Measurements from ENCODE around the gene NFATC1.

DNA sequence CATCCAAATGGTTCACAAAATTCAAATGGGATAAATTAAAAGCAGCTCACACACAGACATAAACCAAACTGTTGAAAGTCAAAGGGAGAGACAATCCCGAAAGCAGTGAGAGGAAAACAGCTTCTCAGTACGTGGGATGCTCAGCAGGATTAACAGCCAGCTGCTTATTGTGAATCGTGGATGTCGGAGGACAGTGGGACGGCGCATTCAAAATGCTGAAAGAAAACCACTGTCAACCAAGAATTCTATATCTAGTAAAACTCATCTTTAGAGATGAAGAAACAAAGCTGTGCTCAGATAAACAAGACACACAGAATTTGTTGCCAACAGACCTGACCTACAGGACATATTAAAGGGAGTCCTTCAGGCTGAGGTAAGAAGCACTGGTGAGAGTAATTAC is 102.9 kb downstream of the NFATC1 start:
- TF ChIP-seq, protein P1, sequence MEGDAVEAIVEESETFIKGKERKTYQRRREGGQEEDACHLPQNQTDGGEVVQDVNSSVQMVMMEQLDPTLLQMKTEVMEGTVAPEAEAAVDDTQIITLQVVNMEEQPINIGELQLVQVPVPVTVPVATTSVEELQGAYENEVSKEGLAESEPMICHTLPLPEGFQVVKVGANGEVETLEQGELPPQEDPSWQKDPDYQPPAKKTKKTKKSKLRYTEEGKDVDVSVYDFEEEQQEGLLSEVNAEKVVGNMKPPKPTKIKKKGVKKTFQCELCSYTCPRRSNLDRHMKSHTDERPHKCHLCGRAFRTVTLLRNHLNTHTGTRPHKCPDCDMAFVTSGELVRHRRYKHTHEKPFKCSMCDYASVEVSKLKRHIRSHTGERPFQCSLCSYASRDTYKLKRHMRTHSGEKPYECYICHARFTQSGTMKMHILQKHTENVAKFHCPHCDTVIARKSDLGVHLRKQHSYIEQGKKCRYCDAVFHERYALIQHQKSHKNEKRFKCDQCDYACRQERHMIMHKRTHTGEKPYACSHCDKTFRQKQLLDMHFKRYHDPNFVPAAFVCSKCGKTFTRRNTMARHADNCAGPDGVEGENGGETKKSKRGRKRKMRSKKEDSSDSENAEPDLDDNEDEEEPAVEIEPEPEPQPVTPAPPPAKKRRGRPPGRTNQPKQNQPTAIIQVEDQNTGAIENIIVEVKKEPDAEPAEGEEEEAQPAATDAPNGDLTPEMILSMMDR (IDR thresholded peaks at IDR 0.05): no peak
- no peak for TF ChIP-seq POLR2A (IDR thresholded peaks at IDR 0.05)

All from thyroid gland (tissue), 4 donors.